Adrenal gland (tissue), 12 donors: Measurements from ENCODE around the gene ACTR8. TPM values are rescaled to one million over a fixed set of nuclear protein-coding genes. Genes with fewer than 3 reads are reported as not detected.

Source experiments
- DNase-seq, 7 donors: peaks; one replicate each; pipeline ENCODE4 v3.0.0-alpha.2; 2019 to 2020
- H3K27ac ChIP-seq, 5 donors: fragments of 200-600 bp; sonication (generic) in 4 of 5; 1 replicate in 3 of 5; 2 replicates in 2 of 5; pipeline versions ENCODE4 v1.5.1 to v1.8.0; 2016 to 2020; ENCODE audit warnings: mild to moderate bottlenecking in 1 of 5
- H3K27me3 ChIP-seq: fragments of 200-600 bp; 2 replicates; pipeline ENCODE4 v1.8.0; 2021
- H3K36me3 ChIP-seq, 2 donors: fragments of 200-600 bp; replicated peaks in 1 of 2; 1 replicate in 1 of 2; 2 replicates in 1 of 2; pipeline versions ENCODE4 v1.5.1 to v1.8.0; 2018 to 2022
- H3K4me1 ChIP-seq, 2 donors: fragments of 200-600 bp; replicated peaks in 1 of 2; 1 replicate in 1 of 2; 2 replicates in 1 of 2; pipeline versions ENCODE4 v1.5.1 to v1.8.0; 2018 to 2021
- H3K4me3 ChIP-seq, 4 donors: fragments of 200-600 bp; sonication (generic) in 3 of 4; one replicate each; pipeline ENCODE4 v1.5.1; 2016 to 2018
- H3K9me3 ChIP-seq, 3 donors: fragments of 200-600 bp; sonication (generic) in 1 of 3; replicated peaks in 1 of 3; 1 replicate in 2 of 3; 2 replicates in 1 of 3; pipeline versions ENCODE4 v1.5.1 to v1.8.0; 2016 to 2021
- CTCF ChIP-seq, 6 experiments: fragments of 450-650 bp in 4 of 6; fragments of 200-600 bp in 2 of 6; sonication (generic) in 1 of 6; IDR thresholded peaks; 1 replicate in 5 of 6; 2 replicates in 1 of 6; pipeline versions ENCODE4 v1.5.1 to v1.8.0; 2016 to 2021; ENCODE audit warnings: antibody characterized with exemption in 6 of 6, mild to moderate bottlenecking in 2 of 6, moderate library complexity in 1 of 6
- POLR2A ChIP-seq, 2 donors: fragments of 450-650 bp; IDR thresholded peaks; one replicate each; pipeline ENCODE4 v1.6.1; 2017; ENCODE audit warnings: antibody characterized with exemption in 2 of 2, mild to moderate bottlenecking in 2 of 2, moderate library complexity in 1 of 2
- WGBS, 4 donors: extraction: QIAGEN DNeasy Blood & Tissue Kit in 2 of 4; methylation state at CpG; one replicate each; pipeline versions ENCODE4 v1.1.5 to v1.1.7; 2013 to 2017; 5-methylcytosine and 5-hydroxymethylcytosine counted together
- intact Hi-C, 2 donors: fragments of 100-400 bp; cut with DNase I; formaldehyde crosslinking; loops; one replicate each; pipeline versions ENCODE4 v1.14.1 to v1.15.0; 2022 to 2023
- polyA plus RNA-seq, 3 donors: library from polyadenylated mRNA; stranded (reverse); fragments of 200-250 nt in 2 of 3; fragments of 350-450 nt in 1 of 3; fragmentation: Illumina TruSeq in 1 of 3; extraction: RNeasy Lipid Tissue Mini Kit (QIAGEN cat#74804) in 1 of 3; gene quantifications; one replicate each; pipeline ENCODE4 v1.2.3, GENCODE V29; 2013 to 2014
- total RNA-seq, 9 donors: library from RNA; depleted of rRNA in 4 of 9; stranded (reverse); fragments of >200 nt in 4 of 9; fragments of 120-200 nt in 1 of 9; fragmentation: NEBNext Ultra II Directional in 1 of 9; extraction: Animal tissue kit (Norgen Biotek cat#: 25700) in 1 of 9; gene quantifications; one replicate each; pipeline versions ENCODE4 v1.1.0 to v1.2.4, GENCODE V29; 2013 to 2023
- donor health status: healthy with polysubstance abuse.
- donor health status: Bipolar disorder and iron deficiency.
- donor health status: DM: yes; HTN: yes; CAD: no.
- donor health status: DM: no; HTN: no; CAD: no.
- donor health status: DM: no; HTN: no; CAD: no.
- donor health status: DM: yes; HTN: yes; CAD: no.

The ACTR8 gene
- total and polyA plus RNA-seq, 12 donors: 5.8 to 42.2 (median 21.1) TPM

DNA sequence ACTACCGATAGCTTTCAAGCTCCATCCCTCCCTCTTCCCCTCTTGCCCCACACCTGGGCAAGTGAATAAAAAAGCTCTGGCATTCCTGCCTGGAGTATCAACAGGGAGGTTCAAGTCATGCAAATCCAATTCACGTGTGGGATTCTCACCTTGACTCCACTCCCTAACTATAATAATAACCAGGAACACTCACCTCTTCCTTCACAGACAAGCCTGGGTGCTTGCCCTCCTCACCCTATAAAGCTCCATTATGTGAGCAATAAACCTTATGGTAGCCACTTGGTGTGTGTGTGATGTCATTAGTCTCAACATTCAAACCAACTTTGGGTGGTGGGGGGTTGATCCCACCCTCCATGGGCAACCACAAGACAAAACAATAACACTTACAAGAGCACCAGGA lies 52.3 kb downstream of the ACTR8 start:
- intact Hi-C loops: no loop called here
- H3K4me3 ChIP-seq: no peak overlapping the region
- no peaks in the 10 kb centered on the region for H3K4me1 ChIP-seq
- WGBS, 4 donors: 73 to 74% (median 73%) methylated on average over 2 of the region's 2 CpGs
- no peaks in the 10 kb centered on the region for H3K27me3 ChIP-seq
- no peak overlapping the region for H3K27ac ChIP-seq
- H3K9me3 ChIP-seq: no peaks in the 10 kb centered on the region
- TF ChIP-seq POLR2A (IDR thresholded peaks at IDR 0.05): no peak
- TF ChIP-seq CTCF (IDR thresholded peaks at IDR 0.05): no peak
- no peaks in the 10 kb centered on the region for H3K36me3 ChIP-seq
- peak in 1 of 7 donors; percentile 23 for DNase-seq

- H3K9me3 ChIP-seq: no peaks in the 10 kb centered on the region
- H3K4me3 ChIP-seq: no peak overlapping the region
- no peaks in the 10 kb centered on the region for H3K4me1 ChIP-seq
- no peak for TF ChIP-seq POLR2A (IDR thresholded peaks at IDR 0.05)
- no peak for TF ChIP-seq CTCF (IDR thresholded peaks at IDR 0.05)
- 66 to 87% (median 70%) methylated on average over 1 of the region's 1 CpG for WGBS, 4 donors
- H3K27me3 ChIP-seq: no peaks in the 10 kb centered on the region
- H3K27ac ChIP-seq: no peak overlapping the region
- no peaks in the 10 kb centered on the region for H3K36me3 ChIP-seq
- intact Hi-C loops: no loop called here
- DNase-seq: no peak
These were observed 53.4 kb downstream of the ACTR8 start for GRCh38 chr3:53828581-53828980.

DNA sequence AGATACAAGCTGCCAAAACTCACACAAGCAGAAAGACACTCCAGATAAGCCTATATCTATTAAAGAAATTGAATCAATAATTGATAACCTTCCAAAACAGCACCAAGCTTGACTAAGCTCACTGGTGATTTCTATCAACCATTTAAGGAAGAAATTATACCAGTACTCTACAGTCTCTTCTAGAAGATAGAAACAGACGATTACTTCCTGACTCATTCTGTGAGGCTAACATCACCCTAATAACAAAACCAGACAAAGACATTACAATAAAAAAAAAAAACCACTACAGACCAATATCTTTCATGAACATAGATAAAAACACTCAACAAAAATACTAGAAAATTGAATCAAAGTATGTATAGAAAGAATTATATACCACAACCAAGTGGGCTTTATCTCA lies 55.9 kb downstream of the ACTR8 start:
- no peak for TF ChIP-seq CTCF (IDR thresholded peaks at IDR 0.05)
- no peak for TF ChIP-seq POLR2A (IDR thresholded peaks at IDR 0.05)
- no peaks in the 10 kb centered on the region for H3K36me3 ChIP-seq
- intact Hi-C loops: no loop called here
- WGBS, 4 donors: 33 to 47% (median 39%) methylated on average over 1 of the region's 1 CpG
- H3K27ac ChIP-seq: no peak overlapping the region
- peaks cover 0 to 5% of the 10 kb centered on the region in 2 donors for H3K4me1 ChIP-seq
- no peak overlapping the region for H3K4me3 ChIP-seq
- DNase-seq: no peak
- H3K9me3 ChIP-seq: no peaks in the 10 kb centered on the region
- no peaks in the 10 kb centered on the region for H3K27me3 ChIP-seq

GRCh38 chr3:53824795-53825194 lies 57.2 kb downstream of the ACTR8 start:
- no peak for TF ChIP-seq CTCF (IDR thresholded peaks at IDR 0.05)
- no peak for TF ChIP-seq POLR2A (IDR thresholded peaks at IDR 0.05)
- Histone ChIP-seq H3K27me3 (no peaks in the 10 kb centered on the region), H3K4me1 (peaks cover 0 to 5% of the 10 kb centered on the region in 2 donors), H3K36me3 (no peaks in the 10 kb centered on the region), H3K4me3 (no peak overlapping the region), H3K9me3 (no peaks in the 10 kb centered on the region), H3K27ac (no peak overlapping the region)
- 56 to 81% (median 79%) methylated on average over 2 to 4 of the region's 4 CpGs for WGBS, 4 donors
- intact Hi-C loops: no loop called here
- peak in 2 of 7 donors; percentile 19 to 48 for DNase-seq
